NCI-H2107 (cell line): ENCODE data around the gene CPN1.
"Not testable (repeated sequence)": the region's sequence is repeated elsewhere in the genome, so short reads cannot be mapped to it uniquely, and the experiment has no call there.

ENCODE experiments used
- DNase-seq: peaks from one replicate; lab custom pipeline; 2025; lab: John Stamatoyannopoulos, UW

The CPN1 gene

DNA sequence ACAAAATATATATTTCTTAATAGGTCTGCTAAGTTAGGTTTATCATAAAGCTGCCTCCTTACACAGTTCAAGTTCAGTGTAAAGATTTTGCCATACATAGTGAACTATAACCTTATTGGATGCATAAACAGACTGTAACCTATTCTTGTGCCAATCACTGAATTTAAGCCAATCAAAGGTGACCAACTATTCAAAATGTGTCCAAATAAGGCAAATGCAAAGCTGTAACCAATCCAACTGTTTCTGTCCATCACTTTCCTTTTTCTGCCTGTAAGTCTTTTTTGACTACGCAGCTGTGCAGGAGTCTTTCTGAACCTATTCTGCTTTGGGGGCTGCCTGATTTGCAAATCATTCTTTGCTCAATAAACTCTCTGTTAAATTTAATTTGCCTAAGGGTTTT is 60.3 kb downstream of the CPN1 start:
- DNase-seq: no peak

DNA sequence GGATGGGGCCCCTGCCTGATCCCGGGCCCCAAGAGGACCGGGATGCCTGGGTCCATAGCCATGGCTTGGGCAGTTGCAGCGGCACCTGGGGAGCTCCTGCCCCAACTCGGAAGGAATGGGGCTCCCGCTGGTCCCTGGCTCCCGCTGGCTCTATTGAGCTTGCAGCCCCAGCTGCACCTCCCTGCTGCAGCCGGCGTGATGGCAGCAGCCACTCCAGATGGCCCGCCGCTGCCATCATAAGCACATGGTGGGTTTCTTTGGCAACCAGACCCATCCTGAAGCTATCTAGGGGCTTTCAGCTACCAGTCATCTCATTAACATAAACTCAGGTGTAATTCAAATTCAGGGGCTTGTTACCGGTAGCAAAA is 60.8 kb downstream of the CPN1 start:
- peak; percentile 7 for DNase-seq

DNA sequence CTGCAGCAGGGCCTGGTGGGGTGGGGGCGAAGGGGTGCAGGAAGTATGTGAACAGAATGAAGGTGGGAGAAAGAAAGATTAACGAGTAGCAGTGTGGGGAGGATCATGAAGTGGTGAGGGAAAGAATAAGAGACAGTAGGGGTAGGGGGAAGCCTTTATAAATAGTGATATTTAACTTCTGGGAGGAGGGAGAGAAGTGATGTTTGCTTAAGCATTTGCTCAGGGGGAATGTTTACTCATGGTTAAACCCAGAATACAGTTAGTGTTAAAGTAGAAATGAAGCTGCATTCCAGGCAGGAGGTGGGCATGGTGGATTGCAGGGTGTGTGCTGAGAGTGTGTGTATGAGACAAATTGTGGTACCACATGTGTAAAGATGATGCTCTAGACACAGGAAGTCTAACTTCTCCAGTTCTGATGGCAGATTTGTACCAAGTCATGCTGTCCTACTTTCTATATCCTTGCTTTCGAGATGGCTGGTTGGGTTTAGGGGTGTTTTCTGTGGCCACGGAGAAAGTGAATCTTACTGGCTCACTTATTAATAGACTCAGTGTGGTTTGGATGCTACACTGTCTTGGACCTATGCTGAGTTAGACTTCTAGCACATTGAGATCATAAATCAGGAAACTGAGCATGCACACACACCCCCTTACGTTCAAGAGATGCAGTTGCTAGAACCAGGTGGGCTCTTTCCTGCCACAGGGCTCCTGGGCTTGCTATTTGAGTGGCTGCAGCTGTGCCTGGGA is 61.4 kb downstream of the CPN1 start:
- DNase-seq: no peak

DNA sequence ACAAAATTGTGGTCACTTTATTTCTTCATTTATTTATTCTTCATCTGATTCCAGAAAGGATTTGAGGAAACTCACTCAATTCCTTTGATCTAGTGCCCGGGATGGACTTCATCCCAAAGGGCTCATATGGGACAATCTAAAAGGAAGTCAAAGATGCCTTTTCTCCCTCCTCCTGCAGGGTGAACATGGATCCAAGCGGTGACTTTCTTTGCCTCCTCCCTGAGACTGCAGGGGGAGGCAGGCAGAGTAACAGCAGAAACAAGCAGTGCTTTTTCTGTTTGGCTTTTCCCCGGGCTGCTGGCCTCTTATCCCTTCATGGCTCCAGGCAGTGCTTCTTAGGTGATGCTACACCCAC is 61.9 kb downstream of the CPN1 start:
- no peak for DNase-seq

DNA sequence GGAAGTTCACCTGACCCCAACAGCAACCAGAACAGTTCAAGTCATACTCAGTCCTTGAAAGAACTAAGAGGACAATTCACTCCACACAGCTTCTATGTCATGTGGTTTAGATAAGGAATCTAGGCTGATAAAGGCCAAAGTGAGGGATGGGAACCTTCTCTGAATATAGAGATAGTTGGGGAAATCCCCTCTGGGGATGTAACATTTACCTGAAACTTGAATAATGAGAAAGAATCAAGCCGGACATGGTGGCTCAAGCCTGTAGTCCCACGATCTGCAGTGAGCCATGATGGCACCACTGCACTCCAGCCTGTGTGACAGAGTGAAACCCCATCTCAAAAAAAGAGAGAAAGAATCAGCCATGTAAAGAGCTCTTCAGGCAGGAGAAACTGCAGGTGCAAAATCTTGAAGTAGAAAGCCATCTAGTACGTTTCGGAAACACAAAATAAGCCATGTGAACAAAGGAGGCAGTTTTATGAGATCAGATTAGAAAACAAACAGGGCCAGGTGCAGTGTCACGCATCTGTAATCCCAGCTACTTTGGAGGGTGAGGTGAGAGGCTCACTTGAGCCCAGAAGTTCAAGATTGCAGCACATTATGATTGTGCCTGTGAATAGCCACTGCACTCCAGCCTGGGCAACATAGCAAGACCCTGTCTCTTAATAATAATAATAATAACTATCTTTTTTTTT is 67.5 kb downstream of the CPN1 start:
- DNase-seq: peak; percentile 7

DNA sequence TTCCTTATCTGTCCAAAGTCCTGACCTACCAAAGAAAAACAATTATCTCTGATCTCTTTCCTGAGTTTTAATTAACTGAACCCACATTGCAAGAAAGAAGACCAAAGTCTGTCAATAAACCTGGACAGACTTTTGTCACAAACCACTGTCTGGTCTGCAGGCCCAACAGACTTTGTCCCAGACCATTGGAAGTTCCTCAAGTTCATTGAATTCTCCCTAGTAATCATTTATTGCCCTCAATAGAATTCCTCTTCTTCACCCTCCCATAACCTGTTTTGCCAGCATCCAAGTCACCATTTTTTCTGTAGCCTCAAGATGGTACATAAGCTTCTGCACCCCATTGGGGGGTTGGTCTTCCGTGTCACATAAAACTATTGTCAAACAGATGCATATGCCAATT is 68.0 kb downstream of the CPN1 start:
- DNase-seq: no peak

DNA sequence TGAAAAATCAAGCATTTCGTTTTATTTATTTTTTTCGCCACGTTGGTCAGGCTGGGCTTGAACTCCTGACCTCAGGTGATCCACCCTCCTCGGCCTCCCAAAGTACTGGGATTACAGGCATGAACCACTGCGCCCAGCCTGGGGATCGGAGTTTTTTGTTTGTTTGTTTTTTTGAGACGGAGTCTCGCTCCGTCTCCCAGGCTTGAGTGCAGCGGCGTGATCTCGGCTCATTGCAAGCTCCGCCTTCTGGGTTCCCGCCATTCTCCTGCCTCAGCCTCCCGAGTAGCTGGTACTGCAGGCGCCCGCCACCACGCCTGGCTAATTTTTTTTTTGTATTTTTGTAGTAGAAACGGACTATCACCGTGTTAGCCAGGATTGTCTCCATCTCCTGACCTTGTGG is 69.8 kb downstream of the CPN1 start:
- not testable (repeated sequence) for DNase-seq

DNA sequence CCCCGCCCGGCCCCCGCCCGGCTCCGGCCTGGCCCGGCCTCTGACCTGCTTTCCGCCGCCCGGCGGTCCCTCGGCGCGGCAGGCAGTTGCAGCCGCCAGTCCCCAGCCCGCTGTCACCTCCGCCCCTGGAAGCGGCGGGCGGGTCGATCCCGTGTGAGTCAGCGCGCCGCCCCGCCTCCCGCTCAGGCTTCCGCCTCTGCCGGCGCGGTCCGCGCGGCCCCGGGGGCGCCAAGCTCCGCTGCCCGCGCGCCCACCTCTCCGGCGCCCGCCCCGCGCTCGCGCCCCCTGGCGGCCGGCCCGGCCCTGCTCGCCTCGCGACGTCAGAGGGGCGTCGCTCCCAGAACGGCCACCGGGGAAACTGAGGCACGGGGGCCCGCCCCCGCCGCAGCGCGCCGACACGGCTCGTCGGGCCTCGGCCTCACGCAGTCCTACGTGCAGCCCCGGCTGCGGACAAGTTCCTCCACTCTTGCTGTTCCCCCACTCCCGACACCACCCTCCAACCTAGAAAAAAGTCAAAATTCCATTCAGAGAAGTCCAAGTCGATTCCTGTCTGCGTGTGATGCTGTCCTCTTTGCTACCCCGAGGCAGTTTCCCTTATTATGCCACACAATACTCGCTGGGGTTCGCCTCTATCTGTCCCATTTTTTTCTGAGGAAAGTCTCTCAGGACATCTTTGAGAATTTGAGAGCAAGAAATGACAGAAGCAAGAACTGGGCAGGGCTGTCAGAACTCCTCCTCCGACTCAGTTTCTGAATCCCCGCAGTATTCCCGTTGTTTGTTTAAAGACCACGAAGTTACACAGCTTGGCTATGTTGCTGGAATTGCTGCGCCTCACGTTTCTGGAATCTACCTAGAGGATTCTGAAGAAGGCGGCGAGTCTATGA is 71.6 kb downstream of the CPN1 start, which contains the start of gene DNMBP:
Gene DNMBP (minus strand): TSS at position 155 of the 884 bp plus-strand sequence. CDS start 37,823 bp downstream, outside the sequence.
- DNase-seq: peak; percentile 9

DNA sequence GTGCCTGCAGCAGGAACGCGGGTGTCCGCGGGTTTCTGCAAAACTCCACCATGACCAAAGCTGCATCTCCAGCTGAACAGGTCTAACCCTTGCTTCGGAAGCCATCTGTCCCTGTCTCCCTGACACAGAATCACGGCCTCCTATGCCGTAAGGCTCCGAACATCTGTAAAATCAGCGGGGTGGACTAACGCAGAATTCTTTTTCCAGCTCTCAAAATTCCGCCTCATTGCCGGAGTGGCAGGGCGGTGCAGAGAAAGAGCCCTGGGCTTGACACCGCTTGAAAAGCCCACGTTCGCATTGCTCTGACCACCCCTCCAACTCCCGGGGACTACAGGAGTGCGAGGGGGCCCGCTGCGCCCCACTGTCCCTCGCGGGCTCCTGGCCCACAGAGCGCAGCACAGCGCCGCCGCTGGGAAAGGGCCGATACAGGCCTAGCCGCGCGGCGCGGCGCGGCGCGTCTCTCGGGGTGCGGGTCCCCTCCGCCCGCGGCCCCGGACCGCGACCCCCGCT is 72.3 kb downstream of the CPN1 start:
- DNase-seq: no peak

DNA sequence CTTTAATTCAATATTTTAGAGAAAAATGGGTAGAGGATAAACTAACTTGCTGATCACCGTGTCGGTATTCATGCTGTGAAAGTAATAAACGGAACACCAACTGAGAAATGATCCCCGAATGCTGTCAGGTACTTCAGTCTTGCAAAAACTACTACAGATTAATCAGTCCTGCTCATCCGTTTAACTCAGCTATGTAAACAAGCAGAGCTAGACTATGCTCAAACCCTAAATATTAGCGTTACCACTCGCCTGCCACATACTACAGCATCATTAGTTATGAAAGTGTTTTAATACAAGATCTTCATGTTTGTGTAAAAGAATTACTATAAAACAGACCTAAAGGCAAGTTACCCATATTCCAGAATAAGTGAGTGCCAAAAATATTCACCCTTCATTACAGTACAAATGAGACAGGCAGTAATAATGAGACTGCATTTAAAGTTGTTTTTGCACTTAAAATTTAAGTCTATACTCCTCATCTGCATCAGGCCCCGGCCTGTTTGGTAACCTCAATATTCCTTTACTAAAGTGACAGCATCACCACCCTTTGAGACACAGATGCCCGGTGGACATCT is 72.9 kb downstream of the CPN1 start:
- DNase-seq: no peak

DNA sequence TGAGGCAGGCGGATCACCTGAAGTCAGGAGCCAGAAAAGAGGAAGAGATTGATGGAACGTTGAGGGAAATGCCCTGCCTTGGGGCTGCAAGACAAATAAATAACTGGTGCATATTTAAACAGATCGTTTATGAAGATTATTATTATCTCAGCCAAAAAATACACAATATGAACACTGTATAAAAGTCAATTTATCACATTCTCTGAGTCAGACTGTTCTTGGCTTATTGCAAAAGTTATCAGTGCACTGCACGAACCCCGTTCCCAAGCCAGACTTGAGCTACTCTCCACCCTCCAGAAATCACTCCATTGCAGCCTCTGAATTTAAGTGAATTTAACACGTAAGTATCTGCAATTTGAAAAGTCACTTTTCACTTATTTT is 73.5 kb downstream of the CPN1 start:
- DNase-seq: no peak

DNA sequence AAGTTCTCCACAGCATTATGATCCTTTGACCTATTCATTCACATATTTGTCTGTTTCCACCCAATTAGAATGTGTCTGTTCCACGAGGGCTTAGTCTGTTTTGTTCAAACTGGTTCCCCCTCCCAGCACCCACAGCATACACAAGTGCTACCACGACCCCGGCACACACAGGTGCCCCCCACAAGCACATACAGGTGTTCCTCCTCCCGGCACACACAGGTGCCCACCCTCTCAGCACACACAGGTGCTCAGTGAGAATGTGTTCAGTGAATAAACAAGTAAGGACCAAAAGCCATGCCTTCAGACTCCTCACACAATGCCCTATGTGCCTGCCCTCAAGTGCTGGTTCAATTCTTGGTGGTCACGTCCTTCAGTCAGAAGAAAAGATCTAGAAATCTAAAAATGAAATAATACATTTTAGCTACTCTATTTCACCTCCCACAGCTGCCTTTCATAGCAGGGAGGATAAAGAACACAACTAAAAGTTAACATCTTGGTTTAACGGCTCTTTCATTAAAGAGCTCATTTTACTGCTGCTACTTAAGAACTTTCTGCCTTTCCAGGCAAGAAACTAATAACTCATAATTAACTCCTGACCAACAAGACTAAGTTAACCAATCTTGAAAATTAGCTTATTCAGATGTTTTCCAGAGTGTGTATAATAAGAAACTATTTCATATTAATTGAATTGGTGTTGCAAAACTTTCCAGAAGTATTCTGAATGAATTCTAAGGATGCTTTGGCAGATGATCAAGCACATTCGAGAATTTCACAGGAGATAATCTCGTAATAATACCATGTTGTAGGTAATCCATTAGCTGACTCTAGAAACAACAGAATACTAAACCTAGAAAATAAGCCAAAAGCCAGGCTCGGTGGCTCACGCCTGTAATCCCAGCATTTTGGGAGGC is 74.2 kb downstream of the CPN1 start:
- DNase-seq: no peak

DNA sequence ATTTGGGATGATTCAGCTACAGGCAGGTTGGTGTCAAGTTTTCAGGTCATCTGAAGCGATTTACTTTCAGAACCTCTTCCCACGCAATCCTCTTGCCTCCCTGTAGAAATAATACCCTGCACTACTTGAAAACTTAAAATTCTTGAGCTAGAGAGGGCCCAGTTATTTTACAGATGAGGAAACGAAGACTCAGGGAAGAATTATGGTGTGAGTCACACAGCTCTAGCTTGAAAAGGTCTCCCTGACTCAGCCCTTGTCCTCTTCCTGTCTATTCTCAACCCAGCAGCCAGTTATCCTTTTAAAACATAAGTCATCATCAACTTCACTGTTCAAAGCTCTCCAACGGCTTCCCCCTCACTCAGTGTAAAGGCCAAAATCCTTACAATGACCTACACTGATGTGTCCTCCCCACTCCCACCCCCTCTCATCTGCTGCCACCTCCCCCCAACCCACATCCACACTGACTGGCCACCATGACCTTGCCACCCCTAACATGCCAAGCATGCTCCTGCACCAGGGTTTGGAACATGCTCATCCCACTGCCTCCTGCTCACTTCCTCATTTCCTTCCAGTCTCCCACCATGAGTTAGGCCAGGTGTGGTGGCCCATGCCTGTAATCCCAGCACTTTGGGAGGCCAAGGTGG is 75.3 kb downstream of the CPN1 start:
- DNase-seq: no peak

DNA sequence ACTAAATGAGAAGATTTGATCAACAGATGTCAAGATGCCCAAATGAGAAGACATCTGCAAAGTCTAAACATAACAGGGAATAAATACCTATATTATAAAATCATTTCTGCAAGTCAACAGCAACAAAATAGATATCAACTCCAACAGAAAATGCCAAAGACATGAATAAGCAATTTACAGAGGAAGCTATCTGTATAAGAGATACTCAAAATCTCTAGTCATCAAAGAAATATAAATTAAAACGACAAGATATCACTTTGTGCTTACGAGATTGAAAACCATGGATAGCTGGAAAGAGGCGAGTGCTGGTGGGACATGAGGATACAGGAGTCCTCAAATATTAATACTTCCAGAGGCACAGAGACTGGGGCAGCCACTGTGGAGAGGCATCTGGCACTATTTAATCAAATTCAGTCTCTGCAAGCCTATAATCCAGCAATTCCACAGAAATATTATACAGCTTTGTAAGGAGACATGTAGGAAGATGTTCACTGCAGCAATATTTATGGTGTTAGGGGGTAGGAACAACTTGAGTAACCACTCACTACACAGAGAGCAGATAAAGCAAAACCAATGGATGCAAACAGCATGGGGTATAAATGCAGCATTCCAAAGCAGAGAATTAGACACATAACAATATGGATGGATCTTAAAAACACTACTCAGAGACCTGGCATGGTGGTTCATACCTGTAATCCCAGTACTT is 76.7 kb downstream of the CPN1 start:
- no peak for DNase-seq

DNA sequence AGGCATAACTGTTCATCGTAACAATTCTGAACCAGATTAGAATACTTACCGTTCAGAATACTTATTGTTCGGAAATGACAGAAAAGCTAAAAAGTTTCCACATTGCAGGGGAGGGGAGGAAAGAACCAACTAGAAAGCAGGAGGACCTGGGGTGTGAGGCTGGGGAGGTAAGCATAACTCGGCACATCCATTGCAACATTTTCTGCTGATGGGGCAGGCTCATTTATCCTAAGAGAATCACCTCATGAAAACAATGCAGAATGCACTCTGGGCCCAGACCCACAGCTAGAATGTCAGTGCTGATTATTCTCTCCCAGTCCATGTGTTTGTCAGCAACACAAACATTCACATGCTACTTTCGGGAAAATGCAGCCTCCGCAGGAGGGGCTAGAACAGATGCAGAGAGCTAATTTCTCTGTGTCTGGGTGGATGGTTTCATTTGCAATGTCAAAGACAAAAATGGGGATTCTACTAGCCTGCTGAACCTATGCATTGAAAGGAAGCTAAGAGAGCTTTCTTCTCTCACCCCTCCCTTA is 81.5 kb downstream of the CPN1 start:
- no peak for DNase-seq

DNA sequence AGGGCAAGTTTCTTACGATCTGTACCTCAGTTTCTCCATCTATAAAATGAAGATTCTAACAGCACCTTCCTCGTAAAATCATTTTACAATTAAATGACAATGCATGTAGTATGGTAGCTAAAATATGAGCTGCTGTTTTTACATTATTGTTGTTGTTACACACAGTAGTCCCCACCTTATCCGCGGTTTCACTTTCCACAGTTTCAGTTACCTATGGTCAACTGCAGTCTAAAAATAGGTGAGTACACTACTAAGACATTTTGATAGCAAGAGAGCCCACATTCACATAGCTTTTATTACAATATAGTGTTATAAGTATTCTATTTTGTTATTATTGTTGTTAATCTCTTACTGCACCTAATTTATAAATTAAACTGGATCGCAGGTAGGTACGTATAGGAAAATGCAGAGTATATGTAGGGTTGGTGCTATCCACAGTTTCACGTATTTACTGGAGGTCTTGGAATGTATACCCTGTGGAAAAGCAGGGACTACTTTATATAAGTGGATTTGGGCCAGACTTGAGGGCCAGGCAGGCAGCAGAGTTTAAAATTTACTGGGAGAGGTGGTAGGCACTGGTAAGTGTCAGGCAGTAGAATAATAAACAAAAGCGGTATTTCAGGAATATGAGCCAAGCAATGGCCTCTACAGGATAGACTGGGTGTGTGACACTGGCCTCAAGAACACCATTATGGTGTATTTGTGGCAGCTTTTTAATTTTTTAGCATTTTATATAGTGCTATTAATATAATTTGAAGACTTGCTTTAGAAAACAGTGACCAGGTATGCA is 82.2 kb downstream of the CPN1 start:
- no peak for DNase-seq

DNA sequence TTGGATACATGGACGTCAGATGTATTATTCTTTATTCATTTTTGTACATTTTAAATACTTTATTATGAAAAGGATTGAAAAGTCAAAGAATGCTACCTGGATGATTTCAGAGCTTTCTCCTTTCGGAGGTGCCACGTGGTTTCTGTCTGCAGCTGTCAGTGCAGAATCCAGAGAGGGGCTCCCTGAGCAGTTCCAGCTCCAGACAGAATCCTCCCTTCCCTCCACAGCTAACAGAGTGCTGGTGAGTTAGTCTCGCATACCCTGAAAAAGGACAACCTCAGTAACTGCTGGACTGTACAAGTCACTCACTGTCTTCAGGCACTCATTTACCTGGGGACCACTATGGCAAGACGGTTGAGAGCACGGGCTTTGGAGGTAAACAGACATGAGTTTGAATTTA is 82.8 kb downstream of the CPN1 start:
- no peak for DNase-seq

DNA sequence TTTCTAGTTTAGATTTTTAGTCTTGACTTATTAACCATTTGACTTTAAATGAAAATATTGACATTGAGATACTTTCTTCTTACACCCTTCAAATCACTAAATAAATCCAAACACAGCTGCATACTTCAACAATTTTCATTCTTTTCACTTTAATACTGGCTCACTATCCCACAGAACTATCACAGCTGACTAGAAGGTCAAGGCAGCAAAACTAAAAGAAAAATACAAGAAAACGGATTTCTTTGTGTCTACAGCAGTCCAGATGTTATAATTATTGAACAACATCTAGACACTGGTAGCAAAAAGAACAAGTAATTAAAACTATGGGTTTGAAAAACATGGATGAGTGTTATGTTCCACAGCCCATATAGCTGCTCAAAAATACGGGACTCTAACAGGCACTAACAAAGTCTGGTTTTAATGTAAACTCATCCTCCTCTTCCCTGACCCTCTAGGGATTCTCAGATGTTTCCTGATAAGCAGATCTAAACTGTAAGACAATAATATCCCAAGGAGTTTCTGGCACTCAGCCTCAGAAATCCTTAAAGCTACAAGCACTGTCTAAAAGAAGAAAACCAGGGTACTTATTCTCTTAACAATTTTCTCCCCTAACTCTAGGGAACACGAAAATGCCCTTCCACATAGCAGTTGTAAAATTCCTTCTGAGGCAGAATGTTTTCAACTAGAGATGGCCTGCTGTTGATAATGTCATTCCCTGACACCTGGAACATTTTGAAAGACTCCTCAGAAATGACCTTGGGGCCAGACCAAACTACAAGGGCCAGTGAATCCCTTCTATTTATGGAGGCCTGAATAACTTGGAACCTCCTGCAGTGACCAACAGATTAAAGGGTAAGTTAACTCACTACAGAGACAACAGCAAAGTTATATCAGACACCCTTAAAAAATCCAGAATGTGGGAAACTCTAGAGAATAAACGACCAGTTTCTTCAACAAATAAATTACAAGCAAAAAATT is 84.7 kb downstream of the CPN1 start:
- DNase-seq: no peak
